Measurements from ENCODE around the gene PTBP2. TPM values are rescaled to one million over a fixed set of nuclear protein-coding genes. Genes with fewer than 3 reads are reported as not detected.
A peak's percentile ranks its signal among the peaks of the same experiment; 100 is the strongest.

PTBP2 gene
- total RNA-seq, 1 experiment from 2014 or later: 13.2 TPM

DNA sequence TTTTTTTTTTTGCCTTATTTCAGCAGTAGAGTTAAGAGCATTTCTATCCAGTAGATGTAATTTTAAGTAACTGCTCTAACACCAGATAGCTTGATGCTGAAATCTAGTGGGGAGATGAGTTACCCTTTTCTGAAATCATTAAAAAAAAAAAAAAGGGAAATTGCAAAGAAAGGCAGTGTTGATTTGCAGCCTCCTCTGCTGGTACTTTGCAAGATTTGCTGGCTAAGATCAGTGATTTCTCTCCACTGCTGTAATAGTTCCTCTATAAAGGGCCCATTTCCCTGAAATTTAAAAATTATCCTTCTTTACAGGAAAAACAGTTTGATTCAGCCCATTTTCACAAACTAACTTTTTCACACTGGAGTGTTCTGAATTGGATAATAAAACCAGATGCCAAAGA lies 120.6 kb downstream of the PTBP2 start:
- Histone ChIP-seq H2AFZ (ENCODE audit: low read depth, low read length, poor library complexity, severe bottlenecking) (no peak overlapping the region), H3K9me2 (ENCODE audit: insufficient read depth) (no peaks in the 10 kb centered on the region), H3K4me1 (ENCODE audit: control insufficient read depth in 1 of 2, insufficient read depth in 2 of 2, low read length in 2 of 2) (no peaks in the 10 kb centered on the region), H3K9ac (ENCODE audit: low read length) (no peak overlapping the region), H3K36me3 (ENCODE audit: control insufficient read depth in 1 of 2, insufficient read depth in 2 of 2, low read length in 2 of 2) (no peaks in the 10 kb centered on the region), H3K4me2 (ENCODE audit: low read length) (no peak overlapping the region), H3K4me3 (replicated peaks in 1 of 2; ENCODE audit: low read depth in 1 of 2, low read length in 2 of 2) (no peak overlapping the region), H3K9me3 (ENCODE audit: control insufficient read depth in 1 of 2, insufficient read depth in 1 of 2, low read depth in 1 of 2, low read length in 2 of 2) (no peaks in the 10 kb centered on the region), H3K27ac (ENCODE audit: low read depth, low read length) (no peak overlapping the region), H3K27me3 (ENCODE audit: insufficient read depth, low read length) (no peaks in the 10 kb centered on the region), H3K79me2 (ENCODE audit: insufficient read depth, low read length) (no peaks in the 10 kb centered on the region), H4K20me1 (ENCODE audit: insufficient read depth) (no peaks in the 10 kb centered on the region)
- intact Hi-C loops (cut with micrococcal nuclease): loop anchor here (5.0 to 10.0 kb wide), 2 partner anchors 765 to 1537 kb away; no protein-coding TSS in a partner anchor
- CTCF ChIA-PET: no interaction called here
- no peak for DNase-seq (ENCODE audit: low read depth, low spot score)
- peak; percentile 50 for TF ChIP-seq RAD21 (IDR thresholded peaks at IDR 0.05; ENCODE audit: low read depth)
- TF ChIP-seq YY1 (IDR thresholded peaks at IDR 0.05; ENCODE audit: extremely low read depth, insufficient replicate concordance, low read depth, low read length): no peak
- TF ChIP-seq, protein P1, sequence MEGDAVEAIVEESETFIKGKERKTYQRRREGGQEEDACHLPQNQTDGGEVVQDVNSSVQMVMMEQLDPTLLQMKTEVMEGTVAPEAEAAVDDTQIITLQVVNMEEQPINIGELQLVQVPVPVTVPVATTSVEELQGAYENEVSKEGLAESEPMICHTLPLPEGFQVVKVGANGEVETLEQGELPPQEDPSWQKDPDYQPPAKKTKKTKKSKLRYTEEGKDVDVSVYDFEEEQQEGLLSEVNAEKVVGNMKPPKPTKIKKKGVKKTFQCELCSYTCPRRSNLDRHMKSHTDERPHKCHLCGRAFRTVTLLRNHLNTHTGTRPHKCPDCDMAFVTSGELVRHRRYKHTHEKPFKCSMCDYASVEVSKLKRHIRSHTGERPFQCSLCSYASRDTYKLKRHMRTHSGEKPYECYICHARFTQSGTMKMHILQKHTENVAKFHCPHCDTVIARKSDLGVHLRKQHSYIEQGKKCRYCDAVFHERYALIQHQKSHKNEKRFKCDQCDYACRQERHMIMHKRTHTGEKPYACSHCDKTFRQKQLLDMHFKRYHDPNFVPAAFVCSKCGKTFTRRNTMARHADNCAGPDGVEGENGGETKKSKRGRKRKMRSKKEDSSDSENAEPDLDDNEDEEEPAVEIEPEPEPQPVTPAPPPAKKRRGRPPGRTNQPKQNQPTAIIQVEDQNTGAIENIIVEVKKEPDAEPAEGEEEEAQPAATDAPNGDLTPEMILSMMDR (IDR thresholded peaks at IDR 0.05 in 2 of 3, conservative IDR thresholded peaks at IDR 0.05 in 1 of 3; ENCODE audit: borderline replicate concordance in 1 of 3, insufficient read depth in 1 of 3, low read depth in 2 of 3, low read length in 2 of 3): peak; percentile 8 to 32 (median 21); a peak in 2 of 6 replicates
- BruUV-seq (replicated peaks): no TSS peak
- RAD21 ChIA-PET (ENCODE audit: low non-redundant PET in 1 of 2, low total read pairs in 2 of 2, uncharacterized antibody in 2 of 2, unreplicated experiment in 2 of 2): no interaction called here
- POLR2A ChIA-PET: no interaction called here
- ATAC-seq: no peak

DNA sequence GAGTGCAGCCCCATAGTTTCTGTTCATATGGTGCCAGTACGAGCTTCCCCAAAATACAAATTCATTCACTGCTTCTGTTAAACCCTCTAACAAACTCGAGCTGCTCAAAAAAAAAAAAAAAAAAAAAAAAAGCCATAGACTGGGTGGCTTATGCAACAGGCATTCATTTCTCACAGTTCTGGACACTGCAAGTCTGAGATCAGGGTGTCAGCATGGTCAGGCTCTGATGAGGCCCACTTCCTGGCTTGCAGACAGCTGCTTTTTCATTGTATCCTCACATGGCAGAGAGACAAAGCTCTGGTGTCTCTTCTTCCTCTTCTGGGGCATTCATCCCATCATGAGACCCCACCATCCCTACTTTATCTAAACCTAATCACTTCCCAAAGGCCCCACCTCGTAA lies 121.6 kb downstream of the PTBP2 start:
- no peaks in the 10 kb centered on the region for H3K36me3 ChIP-seq (ENCODE audit: control insufficient read depth in 1 of 2, insufficient read depth in 2 of 2, low read length in 2 of 2)
- POLR2A ChIA-PET: no interaction called here
- no peak for ATAC-seq
- no TSS peak for BruUV-seq (replicated peaks)
- no peaks in the 10 kb centered on the region for H4K20me1 ChIP-seq (ENCODE audit: insufficient read depth)
- RAD21 ChIA-PET (ENCODE audit: low non-redundant PET in 1 of 2, low total read pairs in 2 of 2, uncharacterized antibody in 2 of 2, unreplicated experiment in 2 of 2): interaction anchor here in 1 of 2 experiments (0.7 kb wide), 1 partner anchor 32 kb away, joined by 4 read pairs; no protein-coding TSS in a partner anchor
- H3K9me2 ChIP-seq (ENCODE audit: insufficient read depth): no peaks in the 10 kb centered on the region
- H3K9ac ChIP-seq (ENCODE audit: low read length): no peak overlapping the region
- H3K27me3 ChIP-seq (ENCODE audit: insufficient read depth, low read length): no peaks in the 10 kb centered on the region
- H3K4me1 ChIP-seq (ENCODE audit: control insufficient read depth in 1 of 2, insufficient read depth in 2 of 2, low read length in 2 of 2): no peaks in the 10 kb centered on the region
- H3K4me3 ChIP-seq (replicated peaks in 1 of 2; ENCODE audit: low read depth in 1 of 2, low read length in 2 of 2): no peak overlapping the region
- CTCF ChIA-PET: no interaction called here
- TF ChIP-seq TCF7L2 (IDR thresholded peaks at IDR 0.05; ENCODE audit: borderline replicate concordance, extremely low read depth, insufficient read depth, insufficient read length) (no peak), SIN3A (IDR thresholded peaks at IDR 0.05; ENCODE audit: low read depth) (no peak), POLR2AphosphoS5 (IDR thresholded peaks at IDR 0.05; ENCODE audit: low read depth, low read length) (no peak), FOSL1 (IDR thresholded peaks at IDR 0.05; ENCODE audit: low read depth) (no peak), SRF (IDR thresholded peaks at IDR 0.05; ENCODE audit: low read depth) (no peak), EGR1 (IDR thresholded peaks at IDR 0.05; ENCODE audit: low read depth) (no peak), ZNF274 (IDR thresholded peaks at IDR 0.05; ENCODE audit: low read depth, low read length) (no peak), EZH2phosphoT487 (IDR thresholded peaks at IDR 0.05; ENCODE audit: borderline replicate concordance) (no peak), YY1 (IDR thresholded peaks at IDR 0.05; ENCODE audit: extremely low read depth, insufficient replicate concordance, low read depth, low read length) (no peak)
- TF ChIP-seq, protein P2, sequence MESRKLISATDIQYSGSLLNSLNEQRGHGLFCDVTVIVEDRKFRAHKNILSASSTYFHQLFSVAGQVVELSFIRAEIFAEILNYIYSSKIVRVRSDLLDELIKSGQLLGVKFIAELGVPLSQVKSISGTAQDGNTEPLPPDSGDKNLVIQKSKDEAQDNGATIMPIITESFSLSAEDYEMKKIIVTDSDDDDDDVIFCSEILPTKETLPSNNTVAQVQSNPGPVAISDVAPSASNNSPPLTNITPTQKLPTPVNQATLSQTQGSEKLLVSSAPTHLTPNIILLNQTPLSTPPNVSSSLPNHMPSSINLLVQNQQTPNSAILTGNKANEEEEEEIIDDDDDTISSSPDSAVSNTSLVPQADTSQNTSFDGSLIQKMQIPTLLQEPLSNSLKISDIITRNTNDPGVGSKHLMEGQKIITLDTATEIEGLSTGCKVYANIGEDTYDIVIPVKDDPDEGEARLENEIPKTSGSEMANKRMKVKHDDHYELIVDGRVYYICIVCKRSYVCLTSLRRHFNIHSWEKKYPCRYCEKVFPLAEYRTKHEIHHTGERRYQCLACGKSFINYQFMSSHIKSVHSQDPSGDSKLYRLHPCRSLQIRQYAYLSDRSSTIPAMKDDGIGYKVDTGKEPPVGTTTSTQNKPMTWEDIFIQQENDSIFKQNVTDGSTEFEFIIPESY (IDR thresholded peaks at IDR 0.05; ENCODE audit: extremely low read depth, insufficient replicate concordance, low read length): no peak
- TF ChIP-seq, protein P1 (IDR thresholded peaks at IDR 0.05 in 2 of 3, conservative IDR thresholded peaks at IDR 0.05 in 1 of 3; ENCODE audit: borderline replicate concordance in 1 of 3, insufficient read depth in 1 of 3, low read depth in 2 of 3, low read length in 2 of 3): no peak
- no peaks in the 10 kb centered on the region for H3K9me3 ChIP-seq (ENCODE audit: control insufficient read depth in 1 of 2, insufficient read depth in 1 of 2, low read depth in 1 of 2, low read length in 2 of 2)
- no peaks in the 10 kb centered on the region for H3K79me2 ChIP-seq (ENCODE audit: insufficient read depth, low read length)
- no peak overlapping the region for H3K27ac ChIP-seq (ENCODE audit: low read depth, low read length)
- DNase-seq (ENCODE audit: low read depth, low spot score): no peak
- no peak overlapping the region for H3K4me2 ChIP-seq (ENCODE audit: low read length)
- intact Hi-C loops (cut with micrococcal nuclease): loop anchor here (5.0 to 10.0 kb wide), 2 partner anchors 766 to 1538 kb away; no protein-coding TSS in a partner anchor
- H2AFZ ChIP-seq (ENCODE audit: low read depth, low read length, poor library complexity, severe bottlenecking): no peak overlapping the region

Measured in HCT116 (cell line).